ENCODE results near the gene SMIM45.

The SMIM45 gene

GRCh38 chr22:41976070-41976901, 24.3 kb downstream of the SMIM45 start:
- Histone ChIP-seq H3K4me3 (ENCODE audit: low read depth, low read length) (peak overlapping the region; percentile 60), H3K4me1 (ENCODE audit: control insufficient read depth, insufficient read depth, low read length) (peaks cover 13% of the 10 kb centered on the region; the same call in 1 of the 2 replicates), H3K27ac (ENCODE audit: low read depth, low read length) (no peak overlapping the region), H3K27me3 (ENCODE audit: control insufficient read depth, insufficient read depth, low read length) (peaks cover 58% of the 10 kb centered on the region), H3K9me3 (ENCODE audit: control insufficient read depth, insufficient read depth, low read depth, low read length) (no peaks in the 10 kb centered on the region), H3K9ac (ENCODE audit: low read length) (no peak overlapping the region), H3K36me3 (ENCODE audit: control insufficient read depth, insufficient read depth, low read length) (no peaks in the 10 kb centered on the region)

GRCh38 chr22:41976961-41977566, 25.1 kb downstream of the SMIM45 start:
- Histone ChIP-seq H3K27ac (ENCODE audit: low read depth, low read length) (no peak overlapping the region), H3K4me1 (ENCODE audit: control insufficient read depth, insufficient read depth, low read length) (peaks cover 13% of the 10 kb centered on the region; the same call in 1 of the 2 replicates), H3K36me3 (ENCODE audit: control insufficient read depth, insufficient read depth, low read length) (no peaks in the 10 kb centered on the region), H3K27me3 (ENCODE audit: control insufficient read depth, insufficient read depth, low read length) (peaks cover 58% of the 10 kb centered on the region), H3K9me3 (ENCODE audit: control insufficient read depth, insufficient read depth, low read depth, low read length) (no peaks in the 10 kb centered on the region), H3K9ac (ENCODE audit: low read length) (peak overlapping the region; percentile 69), H3K4me3 (ENCODE audit: low read depth, low read length) (peak overlapping the region; percentile 75)

- Histone ChIP-seq H3K9ac (ENCODE audit: low read length) (no peak overlapping the region), H3K27me3 (ENCODE audit: control insufficient read depth, insufficient read depth, low read length) (peaks cover 49% of the 10 kb centered on the region), H3K4me1 (ENCODE audit: control insufficient read depth, insufficient read depth, low read length) (peaks cover 13% of the 10 kb centered on the region; the same call in 1 of the 2 replicates), H3K36me3 (ENCODE audit: control insufficient read depth, insufficient read depth, low read length) (no peaks in the 10 kb centered on the region), H3K4me3 (ENCODE audit: low read depth, low read length) (no peak overlapping the region), H3K9me3 (ENCODE audit: control insufficient read depth, insufficient read depth, low read depth, low read length) (no peaks in the 10 kb centered on the region), H3K27ac (ENCODE audit: low read depth, low read length) (no peak overlapping the region)
Measured at GRCh38 chr22:41978732-41979131, 26.8 kb downstream of the SMIM45 start.

- no peak overlapping the region for H3K4me3 ChIP-seq (ENCODE audit: low read depth, low read length)
- H3K4me1 ChIP-seq (ENCODE audit: control insufficient read depth, insufficient read depth, low read length), result peaks cover 13% of the 10 kb centered on the region; the same call in 1 of the 2 replicates
- no peak overlapping the region for H3K9ac ChIP-seq (ENCODE audit: low read length)
- H3K27me3 ChIP-seq (ENCODE audit: control insufficient read depth, insufficient read depth, low read length), result peaks cover 45% of the 10 kb centered on the region
- no peaks in the 10 kb centered on the region for H3K36me3 ChIP-seq (ENCODE audit: control insufficient read depth, insufficient read depth, low read length)
- no peaks in the 10 kb centered on the region for H3K9me3 ChIP-seq (ENCODE audit: control insufficient read depth, insufficient read depth, low read depth, low read length)
- no peak overlapping the region for H3K27ac ChIP-seq (ENCODE audit: low read depth, low read length)
Measured at GRCh38 chr22:41979423-41980250, 27.7 kb downstream of the SMIM45 start.

GRCh38 chr22:41982865-41983264, 30.9 kb downstream of the SMIM45 start:
- Histone ChIP-seq H3K9ac (ENCODE audit: low read length) (no peak overlapping the region), H3K36me3 (ENCODE audit: control insufficient read depth, insufficient read depth, low read length) (no peaks in the 10 kb centered on the region), H3K4me1 (ENCODE audit: control insufficient read depth, insufficient read depth, low read length) (0 out of 2 replicates have a peak, but pooled peaks cover 2% of the 10 kb centered on the region), H3K27me3 (ENCODE audit: control insufficient read depth, insufficient read depth, low read length) (peaks cover 15% of the 10 kb centered on the region), H3K9me3 (ENCODE audit: control insufficient read depth, insufficient read depth, low read depth, low read length) (no peaks in the 10 kb centered on the region), H3K27ac (ENCODE audit: low read depth, low read length) (no peak overlapping the region), H3K4me3 (ENCODE audit: low read depth, low read length) (no peak overlapping the region)

GRCh38 chr22:41983513-41984405, 31.8 kb downstream of the SMIM45 start:
- Histone ChIP-seq H3K36me3 (ENCODE audit: control insufficient read depth, insufficient read depth, low read length) (no peaks in the 10 kb centered on the region), H3K4me1 (ENCODE audit: control insufficient read depth, insufficient read depth, low read length) (no peaks in the 10 kb centered on the region), H3K4me3 (ENCODE audit: low read depth, low read length) (no peak overlapping the region), H3K9ac (ENCODE audit: low read length) (no peak overlapping the region), H3K27me3 (ENCODE audit: control insufficient read depth, insufficient read depth, low read length) (peaks cover 6% of the 10 kb centered on the region), H3K27ac (ENCODE audit: low read depth, low read length) (no peak overlapping the region), H3K9me3 (ENCODE audit: control insufficient read depth, insufficient read depth, low read depth, low read length) (no peaks in the 10 kb centered on the region)

- H3K9ac ChIP-seq (ENCODE audit: low read length), result no peak overlapping the region
- H3K36me3 ChIP-seq (ENCODE audit: control insufficient read depth, insufficient read depth, low read length), result no peaks in the 10 kb centered on the region
- H3K4me1 ChIP-seq (ENCODE audit: control insufficient read depth, insufficient read depth, low read length), result no peaks in the 10 kb centered on the region
- H3K27me3 ChIP-seq (ENCODE audit: control insufficient read depth, insufficient read depth, low read length), result no peaks in the 10 kb centered on the region; the same call in 1 of the 2 replicates
- no peaks in the 10 kb centered on the region for H3K9me3 ChIP-seq (ENCODE audit: control insufficient read depth, insufficient read depth, low read depth, low read length)
- no peak overlapping the region for H3K27ac ChIP-seq (ENCODE audit: low read depth, low read length)
- H3K4me3 ChIP-seq (ENCODE audit: low read depth, low read length), result no peak overlapping the region
Measured at GRCh38 chr22:41987276-41987675, 35.3 kb downstream of the SMIM45 start.

- Histone ChIP-seq H3K27ac (ENCODE audit: low read depth, low read length) (no peak overlapping the region), H3K36me3 (ENCODE audit: control insufficient read depth, insufficient read depth, low read length) (peaks cover 10% of the 10 kb centered on the region), H3K9ac (ENCODE audit: low read length) (no peak overlapping the region), H3K4me1 (ENCODE audit: control insufficient read depth, insufficient read depth, low read length) (no peaks in the 10 kb centered on the region), H3K9me3 (ENCODE audit: control insufficient read depth, insufficient read depth, low read depth, low read length) (no peaks in the 10 kb centered on the region), H3K4me3 (ENCODE audit: low read depth, low read length) (no peak overlapping the region), H3K27me3 (ENCODE audit: control insufficient read depth, insufficient read depth, low read length) (no peaks in the 10 kb centered on the region; the same call in 1 of the 2 replicates)
Measured at GRCh38 chr22:41989246-41989645, 37.3 kb downstream of the SMIM45 start.

- no peaks in the 10 kb centered on the region for H3K9me3 ChIP-seq (ENCODE audit: control insufficient read depth, insufficient read depth, low read depth, low read length)
- H3K27me3 ChIP-seq (ENCODE audit: control insufficient read depth, insufficient read depth, low read length), result no peaks in the 10 kb centered on the region; the same call in 1 of the 2 replicates
- H3K9ac ChIP-seq (ENCODE audit: low read length), result no peak overlapping the region
- H3K36me3 ChIP-seq (ENCODE audit: control insufficient read depth, insufficient read depth, low read length), result peaks cover 20% of the 10 kb centered on the region
- no peak overlapping the region for H3K27ac ChIP-seq (ENCODE audit: low read depth, low read length)
- H3K4me1 ChIP-seq (ENCODE audit: control insufficient read depth, insufficient read depth, low read length), result no peaks in the 10 kb centered on the region
- H3K4me3 ChIP-seq (ENCODE audit: low read depth, low read length), result no peak overlapping the region
Measured at GRCh38 chr22:41991111-41991510, 39.2 kb downstream of the SMIM45 start.

- Histone ChIP-seq H3K4me3 (ENCODE audit: low read depth, low read length) (no peak overlapping the region), H3K4me1 (ENCODE audit: control insufficient read depth, insufficient read depth, low read length) (no peaks in the 10 kb centered on the region), H3K36me3 (ENCODE audit: control insufficient read depth, insufficient read depth, low read length) (peaks cover 23% of the 10 kb centered on the region), H3K9me3 (ENCODE audit: control insufficient read depth, insufficient read depth, low read depth, low read length) (no peaks in the 10 kb centered on the region), H3K27me3 (ENCODE audit: control insufficient read depth, insufficient read depth, low read length) (no peaks in the 10 kb centered on the region; the same call in 1 of the 2 replicates), H3K27ac (ENCODE audit: low read depth, low read length) (no peak overlapping the region), H3K9ac (ENCODE audit: low read length) (no peak overlapping the region)
Measured at GRCh38 chr22:41992496-41992895, 40.5 kb downstream of the SMIM45 start.
